Mesendoderm (in vitro differentiated cells): Measurements from ENCODE around the gene ENOX2.

ENCODE experiments used
- DNase-seq: peaks from one replicate; pipeline ENCODE4 v3.0.0; 2013
- H2AK5ac ChIP-seq: 2 replicates; pipeline ENCODE4 v1.6.1; 2013; ENCODE audit warnings: low read length, inconsistent platforms
- H2BK120ac ChIP-seq: 2 replicates; pipeline ENCODE4 v1.6.1; 2013; ENCODE audit warnings: low read depth, mild to moderate bottlenecking, low read length, moderate library complexity, mixed read lengths
- H2BK15ac ChIP-seq: replicated peaks from 2 replicates; pipeline ENCODE4 v1.6.1; 2013; ENCODE audit warnings: low read depth, mild to moderate bottlenecking, moderate library complexity
- H2BK5ac ChIP-seq: 2 replicates; pipeline ENCODE4 v1.6.1; 2013; ENCODE audit warnings: low read length, inconsistent platforms
- H3K18ac ChIP-seq: 2 replicates; pipeline ENCODE4 v1.6.1; 2013; ENCODE audit warnings: mild to moderate bottlenecking, low read length, mixed read lengths
- H3K23ac ChIP-seq: one replicate; pipeline ENCODE4 v1.6.1; 2013; ENCODE audit warnings: low read length
- H3K27ac ChIP-seq: 2 replicates; pipeline ENCODE4 v1.5.1; 2013; ENCODE audit warnings: low read depth, mild to moderate bottlenecking, inconsistent platforms, low read length, moderate library complexity
- H3K27me3 ChIP-seq: 2 replicates; pipeline ENCODE4 v1.6.1; 2013; ENCODE audit warnings: low read length, control low read depth, mild to moderate bottlenecking, inconsistent platforms; ENCODE audit not compliant: insufficient read depth, poor library complexity
- H3K36me3 ChIP-seq: 2 replicates; pipeline ENCODE4 v1.6.1; 2013; ENCODE audit warnings: low read length, inconsistent platforms; ENCODE audit not compliant: control insufficient read depth, insufficient read depth
- H3K4ac ChIP-seq: one replicate; pipeline ENCODE4 v1.6.1; 2013; ENCODE audit warnings: low read depth, mild to moderate bottlenecking, low read length, moderate library complexity
- H3K4me1 ChIP-seq: 2 replicates; pipeline ENCODE4 v1.6.1; 2013; ENCODE audit warnings: low read depth, low read length, inconsistent platforms; ENCODE audit not compliant: control insufficient read depth
- H3K4me2 ChIP-seq: 2 replicates; pipeline ENCODE4 v1.6.1; 2013; ENCODE audit warnings: low read length
- H3K4me3 ChIP-seq: 2 replicates; pipeline ENCODE4 v1.5.1; 2013; ENCODE audit warnings: mild to moderate bottlenecking, low read length
- H3K56ac ChIP-seq: one replicate; pipeline ENCODE4 v1.6.1; 2013; ENCODE audit warnings: low read length
- H3K79me1 ChIP-seq: 2 replicates; pipeline ENCODE4 v1.6.1; 2013; ENCODE audit warnings: low read length, inconsistent platforms
- H3K79me2 ChIP-seq: 2 replicates; pipeline ENCODE4 v1.6.1; 2013; ENCODE audit warnings: mild to moderate bottlenecking, low read length; ENCODE audit not compliant: control insufficient read depth, insufficient read depth
- H3K9ac ChIP-seq: 2 replicates; pipeline ENCODE4 v1.6.1; 2013; ENCODE audit warnings: low read length, inconsistent platforms
- H4K5ac ChIP-seq: one replicate; pipeline ENCODE4 v1.6.1; 2013; ENCODE audit warnings: low read length
- H4K8ac ChIP-seq: one replicate; pipeline ENCODE4 v1.6.1; 2013; ENCODE audit warnings: low read depth, mild to moderate bottlenecking, control low read depth, low read length, moderate library complexity
- WGBS: extraction: QIAGEN DNeasy Blood & Tissue Kit; methylation state at CpG from one replicate; pipeline ENCODE4 v1.1.7; 2013; ENCODE audit warnings: low lambda C conversion rate, missing lambda C conversion rate; ENCODE audit not compliant: insufficient coverage; ENCODE audit errors: extremely low coverage; 5-methylcytosine and 5-hydroxymethylcytosine counted together

ENOX2 gene

DNA sequence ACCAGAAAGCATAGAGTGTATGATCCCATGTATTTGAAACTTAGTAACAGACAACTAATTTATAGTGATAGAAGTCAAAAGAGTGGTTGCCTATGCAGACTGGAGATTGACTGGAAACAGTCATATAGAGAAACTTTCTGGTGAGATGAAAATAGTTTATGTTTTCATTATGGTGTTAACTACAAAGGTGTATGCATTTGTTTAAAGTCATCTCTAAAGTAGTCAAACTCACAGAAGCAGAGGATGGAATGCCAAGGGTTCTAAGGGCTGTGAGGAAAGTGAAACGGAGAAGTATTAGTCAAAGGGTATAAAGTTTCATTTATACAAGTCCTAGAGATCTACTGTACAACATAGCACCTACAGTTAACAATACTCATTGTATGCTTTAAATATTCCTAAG lies 45.8 kb downstream of the ENOX2 start:
- Histone ChIP-seq H3K4me3 (no peak overlapping the region), H3K23ac (no peak overlapping the region), H3K56ac (no peak overlapping the region), H3K27ac (no peak overlapping the region), H3K4me1 (no peaks in the 10 kb centered on the region), H3K27me3 (no peaks in the 10 kb centered on the region), H3K4ac (no peak overlapping the region), H2BK15ac (no peak overlapping the region), H4K5ac (no peak overlapping the region), H2BK120ac (no peak overlapping the region), H2BK5ac (no peak overlapping the region), H2AK5ac (no peak overlapping the region), H3K9ac (no peak overlapping the region), H4K8ac (no peak overlapping the region), H3K4me2 (no peak overlapping the region), H3K36me3 (no peaks in the 10 kb centered on the region), H3K18ac (no peak overlapping the region), H3K79me2 (no peaks in the 10 kb centered on the region), H3K79me1 (no peaks in the 10 kb centered on the region)
- WGBS, result no CpG with 5 or more reads among the region's 1 CpG
- no peak for DNase-seq

DNA sequence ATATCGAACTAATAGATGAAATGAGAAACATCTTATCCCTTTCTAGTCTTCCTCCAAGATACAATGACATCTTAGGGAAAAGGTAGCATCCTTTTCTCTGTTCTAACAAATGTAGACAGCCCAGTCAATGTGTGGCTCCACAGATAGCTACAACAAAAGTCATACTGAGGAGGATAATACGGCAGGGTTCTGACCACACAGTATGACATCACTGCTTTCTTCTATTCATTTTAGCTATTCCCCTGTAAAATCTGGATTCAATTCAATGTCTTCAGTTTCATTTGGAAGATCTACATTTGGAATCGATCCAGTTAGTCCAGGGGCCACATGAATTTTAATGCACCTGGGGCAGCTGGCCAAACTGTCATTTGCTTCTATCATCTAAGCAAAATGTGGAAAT lies 51.4 kb downstream of the ENOX2 start:
- no peak overlapping the region for H3K4ac ChIP-seq
- H2BK15ac ChIP-seq, result no peak overlapping the region
- no CpG with 5 or more reads among the region's 3 CpGs for WGBS
- no peak overlapping the region for H2BK120ac ChIP-seq
- no peak overlapping the region for H3K4me3 ChIP-seq
- no peak overlapping the region for H3K4me2 ChIP-seq
- DNase-seq, result no peak
- no peak overlapping the region for H4K8ac ChIP-seq
- no peak overlapping the region for H2BK5ac ChIP-seq
- H3K56ac ChIP-seq, result no peak overlapping the region
- H3K27me3 ChIP-seq, result no peaks in the 10 kb centered on the region
- H3K18ac ChIP-seq, result no peak overlapping the region
- H3K9ac ChIP-seq, result no peak overlapping the region
- no peak overlapping the region for H3K23ac ChIP-seq
- H3K79me1 ChIP-seq, result no peaks in the 10 kb centered on the region
- no peak overlapping the region for H4K5ac ChIP-seq
- H3K79me2 ChIP-seq, result no peaks in the 10 kb centered on the region
- H3K36me3 ChIP-seq, result no peaks in the 10 kb centered on the region
- no peaks in the 10 kb centered on the region for H3K4me1 ChIP-seq
- no peak overlapping the region for H2AK5ac ChIP-seq
- no peak overlapping the region for H3K27ac ChIP-seq

DNA sequence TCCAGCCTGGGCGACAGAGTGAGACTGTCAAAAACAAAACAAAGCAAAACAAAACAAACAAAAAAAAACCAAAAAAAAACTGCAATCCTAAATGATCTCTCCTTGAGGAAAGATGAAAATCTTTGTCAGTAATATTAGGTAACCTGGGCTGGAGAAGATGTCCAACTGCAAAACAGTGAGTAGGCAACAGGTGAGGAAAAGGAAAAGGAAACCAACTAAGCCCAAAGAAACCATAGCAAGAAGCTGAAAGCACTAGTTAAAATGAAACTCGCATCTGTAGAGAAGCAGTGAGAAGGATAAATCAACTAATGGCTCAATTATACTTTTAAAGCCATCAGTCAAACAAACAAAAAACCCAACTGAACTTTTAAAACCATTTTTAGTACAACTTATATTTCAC lies 54.2 kb downstream of the ENOX2 start:
- H4K8ac ChIP-seq, result no peak overlapping the region
- H2BK15ac ChIP-seq, result no peak overlapping the region
- H3K4ac ChIP-seq, result no peak overlapping the region
- H4K5ac ChIP-seq, result no peak overlapping the region
- H3K9ac ChIP-seq, result no peak overlapping the region
- H3K18ac ChIP-seq, result no peak overlapping the region
- H3K27me3 ChIP-seq, result no peaks in the 10 kb centered on the region
- H3K4me2 ChIP-seq, result no peak overlapping the region
- no peaks in the 10 kb centered on the region for H3K4me1 ChIP-seq
- no peak overlapping the region for H2BK5ac ChIP-seq
- no peak overlapping the region for H2AK5ac ChIP-seq
- H3K23ac ChIP-seq, result no peak overlapping the region
- no peak overlapping the region for H2BK120ac ChIP-seq
- H3K79me1 ChIP-seq, result no peaks in the 10 kb centered on the region
- DNase-seq, result no peak
- H3K56ac ChIP-seq, result no peak overlapping the region
- H3K79me2 ChIP-seq, result no peaks in the 10 kb centered on the region
- H3K4me3 ChIP-seq, result no peak overlapping the region
- no CpG with 5 or more reads among the region's 2 CpGs for WGBS
- no peaks in the 10 kb centered on the region for H3K36me3 ChIP-seq
- H3K27ac ChIP-seq, result no peak overlapping the region

DNA sequence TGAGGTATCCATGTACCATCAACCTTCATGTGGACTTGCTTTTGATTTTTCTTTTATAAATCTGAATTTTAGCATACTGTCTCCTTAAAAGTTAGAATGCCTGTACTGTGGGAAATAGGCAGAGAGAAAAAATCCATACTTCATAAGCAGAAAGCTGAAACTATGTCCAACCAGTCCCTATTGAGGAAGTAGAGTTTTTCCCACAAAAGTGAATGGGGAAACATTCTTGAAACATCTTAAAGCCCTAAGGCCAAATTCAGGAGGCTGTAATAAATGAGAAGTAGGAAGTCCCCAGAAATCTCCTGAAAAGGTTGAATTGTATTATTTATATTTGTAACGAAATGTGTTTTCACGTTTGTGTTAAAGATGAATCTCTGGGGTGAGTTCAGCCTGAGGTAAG lies 56.3 kb downstream of the ENOX2 start:
- Histone ChIP-seq H3K23ac (no peak overlapping the region), H4K8ac (no peak overlapping the region), H4K5ac (no peak overlapping the region), H3K79me1 (no peaks in the 10 kb centered on the region), H3K27me3 (no peaks in the 10 kb centered on the region), H3K4me1 (no peaks in the 10 kb centered on the region), H3K9ac (no peak overlapping the region), H3K27ac (no peak overlapping the region), H2BK5ac (no peak overlapping the region), H3K4me3 (no peak overlapping the region), H3K56ac (no peak overlapping the region), H3K79me2 (no peaks in the 10 kb centered on the region), H2BK120ac (no peak overlapping the region), H2BK15ac (no peak overlapping the region), H3K4ac (no peak overlapping the region), H3K4me2 (no peak overlapping the region), H3K18ac (no peak overlapping the region), H3K36me3 (no peaks in the 10 kb centered on the region), H2AK5ac (no peak overlapping the region)
- WGBS, result 100% methylated on average over 2 of the region's 2 CpGs
- no peak for DNase-seq

DNA sequence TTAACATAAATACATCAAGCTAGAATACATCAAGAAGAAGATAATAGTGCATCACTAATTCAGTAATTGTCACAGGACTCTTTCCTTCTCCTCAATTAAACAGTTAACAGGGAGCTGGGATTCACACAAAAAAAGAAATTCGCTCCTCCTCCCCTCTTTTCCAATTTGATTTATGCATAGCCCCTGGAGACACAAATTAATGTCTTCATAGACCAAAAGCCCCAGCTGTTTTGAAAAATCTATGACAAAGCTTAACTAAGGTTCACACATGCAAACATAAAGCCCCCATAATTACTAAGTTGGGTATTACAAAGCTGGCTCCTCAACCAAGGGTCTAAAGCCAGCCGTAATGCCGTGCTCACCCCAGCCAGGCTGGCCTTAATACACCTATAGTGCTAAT lies 61.2 kb downstream of the ENOX2 start:
- Histone ChIP-seq H3K36me3 (no peaks in the 10 kb centered on the region), H2BK5ac (no peak overlapping the region), H2BK15ac (no peak overlapping the region), H3K4me1 (no peaks in the 10 kb centered on the region), H3K79me1 (no peaks in the 10 kb centered on the region), H4K5ac (no peak overlapping the region), H3K4me2 (no peak overlapping the region), H3K27ac (no peak overlapping the region), H3K56ac (no peak overlapping the region), H2BK120ac (no peak overlapping the region), H4K8ac (no peak overlapping the region), H3K18ac (no peak overlapping the region), H3K4ac (no peak overlapping the region), H3K23ac (no peak overlapping the region), H3K79me2 (no peaks in the 10 kb centered on the region), H3K27me3 (no peaks in the 10 kb centered on the region), H2AK5ac (no peak overlapping the region), H3K9ac (no peak overlapping the region), H3K4me3 (no peak overlapping the region)
- no peak for DNase-seq
- no CpG with 5 or more reads among the region's 3 CpGs for WGBS

DNA sequence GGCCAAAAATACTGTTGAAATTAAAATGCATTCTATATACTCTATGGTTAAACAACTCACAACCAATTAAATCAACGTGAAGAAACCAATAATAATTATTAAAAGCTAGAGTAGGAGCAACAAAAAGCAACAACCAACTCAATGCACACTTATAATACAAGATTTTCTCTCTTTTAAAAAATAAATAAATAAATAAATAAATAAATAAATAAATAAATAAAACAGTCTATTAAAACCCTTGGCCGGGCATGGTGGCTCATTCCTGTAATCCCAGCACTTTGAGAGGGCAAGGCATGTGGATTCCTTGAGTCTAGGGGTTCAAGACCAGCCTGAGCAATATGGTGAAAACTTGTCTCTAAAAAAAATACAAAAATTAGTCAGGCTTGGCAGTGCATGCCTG lies 62.7 kb downstream of the ENOX2 start:
- Histone ChIP-seq H3K4me1 (no peaks in the 10 kb centered on the region), H3K79me2 (no peaks in the 10 kb centered on the region), H3K27ac (no peak overlapping the region), H4K8ac (no peak overlapping the region), H3K4ac (no peak overlapping the region), H3K18ac (no peak overlapping the region), H3K4me3 (no peak overlapping the region), H2BK5ac (no peak overlapping the region), H3K9ac (no peak overlapping the region), H3K56ac (no peak overlapping the region), H2AK5ac (no peak overlapping the region), H3K27me3 (no peaks in the 10 kb centered on the region), H2BK15ac (no peak overlapping the region), H2BK120ac (no peak overlapping the region), H3K4me2 (no peak overlapping the region), H3K36me3 (no peaks in the 10 kb centered on the region), H4K5ac (no peak overlapping the region), H3K79me1 (no peaks in the 10 kb centered on the region), H3K23ac (no peak overlapping the region)
- DNase-seq, result no peak
- no CpG with 5 or more reads among the region's 2 CpGs for WGBS
